Germinal center (tissue), 1 donor: ENCODE results near the gene PRR23E.

Experiments used
- DNase-seq: peaks from one replicate; pipeline ENCODE4 v3.0.0; 2012; ENCODE audit warnings: mixed read lengths, low spot score

Gene PRR23E

GRCh38 chr3:127164615-127165014 is 28.3 kb upstream of the PRR23E start:
- no peak for DNase-seq

GRCh38 chr3:127165036-127165435 is 27.9 kb upstream of the PRR23E start:
- no peak for DNase-seq

- DNase-seq = no peak
Measured at GRCh38 chr3:127165694-127166485, 27.0 kb upstream of the PRR23E start.

GRCh38 chr3:127166501-127167065 is 26.3 kb upstream of the PRR23E start:
- no peak for DNase-seq

- DNase-seq = no peak
Measured at GRCh38 chr3:127167315-127168043, 25.5 kb upstream of the PRR23E start.

GRCh38 chr3:127168271-127168670 is 24.7 kb upstream of the PRR23E start:
- no peak for DNase-seq

GRCh38 chr3:127170814-127171213 is 22.1 kb upstream of the PRR23E start:
- DNase-seq = no peak

- DNase-seq = no peak
Measured at GRCh38 chr3:127171320-127171719, 21.6 kb upstream of the PRR23E start.

- DNase-seq = no peak
Measured at GRCh38 chr3:127171721-127172120, 21.2 kb upstream of the PRR23E start.

GRCh38 chr3:127172211-127172610 is 20.7 kb upstream of the PRR23E start:
- DNase-seq = no peak

- no peak for DNase-seq
Measured at GRCh38 chr3:127172781-127173515, 20.0 kb upstream of the PRR23E start.

GRCh38 chr3:127173516-127174166 is 19.3 kb upstream of the PRR23E start:
- DNase-seq = no peak

- DNase-seq = no peak
Measured at GRCh38 chr3:127174284-127174683, 18.6 kb upstream of the PRR23E start.

GRCh38 chr3:127174715-127175140 is 18.2 kb upstream of the PRR23E start:
- DNase-seq = no peak

- DNase-seq = no peak
Measured at GRCh38 chr3:127175272-127175671, 17.7 kb upstream of the PRR23E start.

GRCh38 chr3:127177226-127177625 is 15.7 kb upstream of the PRR23E start:
- no peak for DNase-seq

GRCh38 chr3:127180859-127181258 is 12.1 kb upstream of the PRR23E start:
- no peak for DNase-seq

- DNase-seq = no peak
Measured at GRCh38 chr3:127182431-127182830, 10.5 kb upstream of the PRR23E start.

- no peak for DNase-seq
Measured at GRCh38 chr3:127182848-127183714, 9.8 kb upstream of the PRR23E start.

- DNase-seq = no peak
Measured at GRCh38 chr3:127183931-127184869, 8.7 kb upstream of the PRR23E start.
